VCaP (cell line): ENCODE measurements around the gene PRRT2.

ENCODE experiments used
- H3K27ac ChIP-seq: fragments of 450-650 bp; 2 replicates; pipeline ENCODE4 v1.5.1; 2017
- CTCF ChIP-seq: fragments of 450-650 bp; conservative IDR thresholded peaks from 2 replicates; pipeline ENCODE4 v1.5.1; 2017; ENCODE audit warnings: mild to moderate bottlenecking, moderate library complexity

The PRRT2 gene

GRCh38 chr16:29860218-29860617 is 48.2 kb downstream of the PRRT2 start:
- TF ChIP-seq CTCF = no peak
- no peak overlapping the region for H3K27ac ChIP-seq

GRCh38 chr16:29862383-29862883 is 50.4 kb downstream of the PRRT2 start:
- H3K27ac ChIP-seq = peak overlapping the region; percentile 91
- no peak for TF ChIP-seq CTCF

- peak; percentile 77 for TF ChIP-seq CTCF
- H3K27ac ChIP-seq = peak within 1 kb of the TSS; percentile 91
Measured at GRCh38 chr16:29862884-29863668, 51.1 kb downstream of the PRRT2 start, which contains the start of gene CDIPT. TSS of gene CDIPT (minus strand) at chr16:29863226. CDS start at chr16:29862857, 369 bp downstream.

GRCh38 chr16:29863669-29863984 is 51.6 kb downstream of the PRRT2 start:
- H3K27ac ChIP-seq = peak overlapping the region; percentile 91
- peak; percentile 38 for TF ChIP-seq CTCF

GRCh38 chr16:29864205-29864604 is 52.2 kb downstream of the PRRT2 start:
- no peak for TF ChIP-seq CTCF
- no peak overlapping the region for H3K27ac ChIP-seq
